ENCODE data around the gene PSEN1.

PSEN1 gene

DNA sequence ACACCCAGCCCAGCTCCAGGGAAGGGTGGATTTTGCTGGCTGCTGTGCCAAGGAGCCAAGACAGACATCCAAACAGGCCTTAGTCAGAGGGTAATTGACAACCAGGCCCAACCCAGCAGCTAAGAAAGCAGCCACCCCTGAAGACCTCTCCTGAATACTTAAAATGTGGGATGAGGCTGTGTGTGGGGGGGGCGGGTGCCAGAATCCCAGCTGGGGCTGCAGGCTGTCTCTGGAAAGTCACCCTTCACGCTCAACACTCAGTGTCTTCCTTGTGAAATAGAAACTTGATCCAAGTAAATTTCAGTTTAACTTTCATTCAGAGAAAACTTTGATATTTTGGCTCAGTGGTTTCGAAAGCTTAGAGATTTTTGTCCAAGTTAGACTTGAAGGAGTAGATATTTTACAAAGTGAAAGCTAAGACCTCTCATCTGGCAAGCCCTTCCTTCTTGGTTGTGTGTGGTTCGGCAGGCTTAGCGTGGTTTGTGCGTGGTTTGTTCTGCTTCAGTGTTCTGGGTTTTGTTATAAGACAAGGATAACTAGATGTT, 106.1 kb downstream of the PSEN1 start:
- no peak for DNase-seq

DNA sequence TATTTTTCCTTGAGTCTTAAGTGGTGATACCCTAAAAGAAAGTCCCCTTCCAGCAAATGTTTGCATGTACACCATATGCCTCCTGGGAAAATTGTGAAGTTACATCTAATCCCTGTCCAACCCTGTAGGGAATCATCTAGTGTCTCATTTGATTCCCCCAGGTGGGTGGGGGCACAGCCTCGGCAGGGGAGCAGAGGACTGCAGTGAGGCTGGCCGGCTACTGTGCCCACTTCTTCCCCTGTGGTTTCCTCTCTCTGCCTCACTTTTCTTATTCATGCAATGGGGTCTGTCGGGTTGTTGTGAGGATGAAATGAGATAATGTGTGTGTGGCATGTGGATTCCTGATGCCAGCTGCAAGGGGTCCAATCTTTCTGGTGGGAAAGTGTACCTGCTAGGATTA, 107.0 kb downstream of the PSEN1 start:
- no peak for DNase-seq

- no peak for DNase-seq
Measured at GRCh38 chr14:73243748-73244147, 107.4 kb downstream of the PSEN1 start.

GRCh38 chr14:73244541-73245290, 108.4 kb downstream of the PSEN1 start:
- DNase-seq = no peak

DNA sequence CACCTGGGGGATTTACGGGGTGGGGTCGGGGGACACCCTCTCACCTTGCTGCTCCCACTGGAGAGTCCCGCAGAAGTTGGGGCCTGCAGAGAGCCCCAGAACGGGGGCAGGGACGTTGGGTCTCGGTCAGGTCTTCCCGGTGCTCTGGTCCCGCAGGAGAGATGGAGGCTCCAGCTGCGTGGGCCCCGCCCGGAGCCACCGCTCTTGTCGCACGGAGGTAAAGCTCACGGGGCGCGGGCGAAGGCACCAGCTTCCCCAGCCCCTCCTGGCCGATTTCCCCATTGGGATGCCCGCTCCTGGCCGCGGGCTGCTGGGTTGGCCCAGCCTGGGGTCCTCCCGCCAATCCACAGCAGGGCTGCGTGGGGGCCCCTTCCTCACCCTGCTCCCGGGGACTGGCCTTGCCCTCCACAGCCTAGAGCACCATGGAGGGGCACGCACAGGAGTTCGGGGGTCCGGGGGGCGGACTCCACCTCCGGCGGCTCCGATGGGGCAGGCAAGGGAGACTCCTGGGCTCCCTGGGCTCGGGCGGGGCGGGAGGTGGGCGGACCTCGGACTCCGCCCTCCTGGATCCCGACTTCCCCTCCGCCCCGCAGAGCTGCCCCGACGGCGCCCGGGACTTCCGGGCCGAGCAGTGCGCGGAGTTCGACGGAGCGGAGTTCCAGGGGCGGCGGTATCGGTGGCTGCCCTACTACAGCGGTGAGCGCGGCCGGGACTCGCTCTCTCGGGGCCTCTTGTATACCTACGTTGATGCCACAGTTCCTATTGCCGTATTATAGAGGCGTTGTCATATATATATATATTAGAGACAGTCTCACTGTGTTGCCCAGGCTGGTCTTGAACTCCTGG, 109.4 kb downstream of the PSEN1 start:
- peak; percentile 32 for DNase-seq

GRCh38 chr14:73246387-73247150, 110.3 kb downstream of the PSEN1 start:
- no peak for DNase-seq

- DNase-seq = no peak
Measured at GRCh38 chr14:73248108-73248868, 112.0 kb downstream of the PSEN1 start.

DNA sequence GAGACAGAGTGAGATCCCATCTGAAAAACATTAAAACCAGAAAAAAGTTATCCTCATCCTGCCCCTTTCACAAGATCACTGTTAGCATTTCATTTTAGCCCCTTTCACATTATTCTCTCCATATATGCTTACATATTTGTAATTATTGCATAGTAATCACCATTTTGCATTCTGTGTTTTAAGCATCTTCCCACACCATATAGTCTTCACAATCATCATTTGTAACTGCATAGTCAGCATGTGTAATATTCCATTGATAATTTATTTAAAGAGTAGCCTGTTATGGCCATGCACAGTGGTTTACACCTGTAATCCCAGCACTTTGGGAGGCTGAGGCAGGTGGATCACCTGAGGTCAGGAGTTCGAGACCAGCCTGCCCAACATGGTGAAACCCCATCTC, 112.8 kb downstream of the PSEN1 start:
- DNase-seq = no peak

- DNase-seq = no peak
Measured at GRCh38 chr14:73249564-73250316, 113.4 kb downstream of the PSEN1 start.

DNA sequence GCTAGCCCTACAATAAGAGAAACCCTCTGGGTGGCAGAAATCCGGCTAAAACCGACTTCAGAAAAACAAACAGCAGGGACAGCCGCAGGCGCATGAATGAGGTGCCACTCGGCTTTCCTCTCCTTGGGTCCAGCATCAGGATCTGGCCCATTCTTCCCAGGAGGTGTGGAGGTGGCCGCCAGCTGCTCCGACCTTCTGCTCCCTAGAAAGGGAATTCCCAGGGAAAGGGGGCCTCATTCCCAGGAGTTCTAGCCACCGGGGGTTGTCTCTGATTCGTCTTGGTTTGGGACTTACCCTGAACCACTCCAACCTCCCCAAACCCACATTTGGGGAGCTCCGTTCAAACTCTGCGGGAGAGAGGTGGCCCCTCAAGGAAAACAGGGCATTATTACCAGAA, 114.0 kb downstream of the PSEN1 start:
- no peak for DNase-seq

GRCh38 chr14:73250781-73251500, 114.6 kb downstream of the PSEN1 start:
- no peak for DNase-seq

DNA sequence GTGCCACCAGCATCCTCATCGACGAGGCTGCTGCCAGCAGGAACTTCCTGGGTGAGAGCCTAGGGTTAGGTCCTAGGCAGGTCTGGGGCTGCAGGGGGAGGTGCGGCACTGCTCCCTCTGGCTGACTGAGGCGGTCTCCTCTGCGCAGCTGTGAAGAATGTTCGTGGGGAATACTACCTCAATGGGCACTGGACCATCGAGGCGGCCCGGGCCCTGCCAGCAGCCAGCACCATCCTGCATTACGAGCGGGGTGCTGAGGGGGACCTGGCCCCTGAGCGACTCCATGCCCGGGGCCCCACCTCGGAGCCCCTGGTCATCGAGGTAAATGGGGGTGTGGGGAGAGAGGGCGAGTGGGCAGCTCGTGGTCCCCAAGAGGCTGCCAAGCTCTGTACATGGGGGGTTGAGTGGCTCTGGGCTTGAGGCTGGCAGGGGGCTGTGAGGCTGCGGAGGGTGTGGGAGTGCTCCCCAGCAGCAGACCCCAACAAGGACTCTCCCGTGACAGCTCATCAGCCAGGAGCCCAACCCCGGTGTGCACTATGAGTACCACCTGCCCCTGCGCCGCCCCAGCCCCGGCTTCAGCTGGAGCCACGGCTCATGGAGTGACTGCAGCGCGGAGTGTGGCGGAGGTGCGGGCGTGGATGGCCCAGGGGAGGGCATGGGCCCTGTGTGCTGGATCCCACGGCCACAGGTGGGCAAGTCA, 115.4 kb downstream of the PSEN1 start:
- no peak for DNase-seq

- no peak for DNase-seq
Measured at GRCh38 chr14:73252491-73253322, 116.4 kb downstream of the PSEN1 start.

GRCh38 chr14:73253323-73253610, 117.0 kb downstream of the PSEN1 start:
- no peak for DNase-seq

GRCh38 chr14:73253721-73254120, 117.4 kb downstream of the PSEN1 start:
- DNase-seq = no peak

GRCh38 chr14:73254247-73255004, 118.1 kb downstream of the PSEN1 start:
- no peak for DNase-seq

GRCh38 chr14:73255005-73255400, 118.7 kb downstream of the PSEN1 start:
- no peak for DNase-seq

- no peak for DNase-seq
Measured at GRCh38 chr14:73255693-73256225, 119.5 kb downstream of the PSEN1 start.

DNA sequence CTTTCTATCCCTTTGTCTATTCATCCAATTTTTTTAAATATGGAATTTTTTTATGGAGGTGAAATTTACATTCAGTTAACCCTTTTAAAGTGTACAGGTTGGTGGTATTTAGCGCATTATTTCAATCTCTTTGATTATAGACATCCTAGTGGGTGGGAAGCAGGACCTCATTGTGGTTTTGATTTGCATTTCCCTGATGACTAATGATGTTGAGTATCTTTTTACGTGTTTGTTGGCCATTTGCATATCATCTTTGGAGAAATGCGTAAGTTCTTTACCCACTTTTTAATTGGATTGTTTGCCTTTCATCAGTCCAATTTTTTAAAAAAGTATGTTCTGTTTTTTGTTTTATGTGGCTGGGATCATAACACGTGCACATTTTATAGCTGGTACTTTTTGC, 121.8 kb downstream of the PSEN1 start:
- DNase-seq = no peak
